ENCODE measurements around the gene MOB3B.
"Not testable (repeated sequence)": the region's sequence is repeated elsewhere in the genome, so short reads cannot be mapped to it uniquely, and the experiment has no call there.

The MOB3B gene

GRCh38 chr9:27473111-27473529 is 56.5 kb downstream of the MOB3B start:
- DNase-seq = no peak

- no peak for DNase-seq
These were observed 57.4 kb downstream of the MOB3B start for GRCh38 chr9:27472195-27472594.

- no peak for DNase-seq
These were observed 57.8 kb downstream of the MOB3B start for GRCh38 chr9:27471789-27472188.

GRCh38 chr9:27471366-27471765 is 58.2 kb downstream of the MOB3B start:
- DNase-seq = no peak

- no peak for DNase-seq
These were observed 59.2 kb downstream of the MOB3B start for GRCh38 chr9:27470291-27470856.

GRCh38 chr9:27469550-27469949 is 60.1 kb downstream of the MOB3B start:
- DNase-seq = no peak

GRCh38 chr9:27468462-27469110 is 61.0 kb downstream of the MOB3B start:
- DNase-seq = no peak

GRCh38 chr9:27468000-27468399 is 61.6 kb downstream of the MOB3B start:
- DNase-seq = no peak

GRCh38 chr9:27467486-27467885 is 62.1 kb downstream of the MOB3B start:
- no peak for DNase-seq

GRCh38 chr9:27466516-27466915 is 63.1 kb downstream of the MOB3B start:
- DNase-seq = not testable (repeated sequence)

GRCh38 chr9:27464950-27465349 is 64.7 kb downstream of the MOB3B start:
- DNase-seq = not testable (repeated sequence)

GRCh38 chr9:27462846-27463245 is 66.8 kb downstream of the MOB3B start:
- DNase-seq = no peak

- DNase-seq = no peak
These were observed 67.2 kb downstream of the MOB3B start for GRCh38 chr9:27462434-27462833.

- DNase-seq = no peak
These were observed 69.2 kb downstream of the MOB3B start for GRCh38 chr9:27460226-27461023.

GRCh38 chr9:27457445-27457844 is 72.2 kb downstream of the MOB3B start:
- DNase-seq = no peak

GRCh38 chr9:27453860-27454553 is 75.6 kb downstream of the MOB3B start:
- no peak for DNase-seq

- DNase-seq = no peak
These were observed 78.3 kb downstream of the MOB3B start for GRCh38 chr9:27451207-27451797.

GRCh38 chr9:27450752-27451151 is 78.9 kb downstream of the MOB3B start:
- no peak for DNase-seq

GRCh38 chr9:27448356-27448755 is 81.3 kb downstream of the MOB3B start:
- not testable (repeated sequence) for DNase-seq

GRCh38 chr9:27447031-27447683 is 82.5 kb downstream of the MOB3B start:
- DNase-seq = no peak

- DNase-seq = no peak
These were observed 83.9 kb downstream of the MOB3B start for GRCh38 chr9:27445688-27446087.

- DNase-seq = no peak
These were observed 84.5 kb downstream of the MOB3B start for GRCh38 chr9:27445057-27445595.
